Measurements from ENCODE around the gene CENPF. TPM values are rescaled to one million over a fixed set of nuclear protein-coding genes. Genes with fewer than 3 reads are reported as not detected.

Gene CENPF, protein sequence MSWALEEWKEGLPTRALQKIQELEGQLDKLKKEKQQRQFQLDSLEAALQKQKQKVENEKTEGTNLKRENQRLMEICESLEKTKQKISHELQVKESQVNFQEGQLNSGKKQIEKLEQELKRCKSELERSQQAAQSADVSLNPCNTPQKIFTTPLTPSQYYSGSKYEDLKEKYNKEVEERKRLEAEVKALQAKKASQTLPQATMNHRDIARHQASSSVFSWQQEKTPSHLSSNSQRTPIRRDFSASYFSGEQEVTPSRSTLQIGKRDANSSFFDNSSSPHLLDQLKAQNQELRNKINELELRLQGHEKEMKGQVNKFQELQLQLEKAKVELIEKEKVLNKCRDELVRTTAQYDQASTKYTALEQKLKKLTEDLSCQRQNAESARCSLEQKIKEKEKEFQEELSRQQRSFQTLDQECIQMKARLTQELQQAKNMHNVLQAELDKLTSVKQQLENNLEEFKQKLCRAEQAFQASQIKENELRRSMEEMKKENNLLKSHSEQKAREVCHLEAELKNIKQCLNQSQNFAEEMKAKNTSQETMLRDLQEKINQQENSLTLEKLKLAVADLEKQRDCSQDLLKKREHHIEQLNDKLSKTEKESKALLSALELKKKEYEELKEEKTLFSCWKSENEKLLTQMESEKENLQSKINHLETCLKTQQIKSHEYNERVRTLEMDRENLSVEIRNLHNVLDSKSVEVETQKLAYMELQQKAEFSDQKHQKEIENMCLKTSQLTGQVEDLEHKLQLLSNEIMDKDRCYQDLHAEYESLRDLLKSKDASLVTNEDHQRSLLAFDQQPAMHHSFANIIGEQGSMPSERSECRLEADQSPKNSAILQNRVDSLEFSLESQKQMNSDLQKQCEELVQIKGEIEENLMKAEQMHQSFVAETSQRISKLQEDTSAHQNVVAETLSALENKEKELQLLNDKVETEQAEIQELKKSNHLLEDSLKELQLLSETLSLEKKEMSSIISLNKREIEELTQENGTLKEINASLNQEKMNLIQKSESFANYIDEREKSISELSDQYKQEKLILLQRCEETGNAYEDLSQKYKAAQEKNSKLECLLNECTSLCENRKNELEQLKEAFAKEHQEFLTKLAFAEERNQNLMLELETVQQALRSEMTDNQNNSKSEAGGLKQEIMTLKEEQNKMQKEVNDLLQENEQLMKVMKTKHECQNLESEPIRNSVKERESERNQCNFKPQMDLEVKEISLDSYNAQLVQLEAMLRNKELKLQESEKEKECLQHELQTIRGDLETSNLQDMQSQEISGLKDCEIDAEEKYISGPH (N-terminal part only)
- total RNA-seq = 1 to 10 TPM; 2.5 to 7.0 (median 3.0) TPM

GRCh38 chr1:214602764-214603657 is at the start of gene CENPF:
TSS of gene CENPF (plus strand) at chr1:214603195. CDS start at chr1:214613755, 10,560 bp downstream.
- intact Hi-C loops (cut with DNase I; ENCODE audit: low total_unique reads) = no loop called here
- TF ChIP-seq POLR2A (IDR thresholded peaks at IDR 0.05) = no peak
- TF ChIP-seq, protein P1, sequence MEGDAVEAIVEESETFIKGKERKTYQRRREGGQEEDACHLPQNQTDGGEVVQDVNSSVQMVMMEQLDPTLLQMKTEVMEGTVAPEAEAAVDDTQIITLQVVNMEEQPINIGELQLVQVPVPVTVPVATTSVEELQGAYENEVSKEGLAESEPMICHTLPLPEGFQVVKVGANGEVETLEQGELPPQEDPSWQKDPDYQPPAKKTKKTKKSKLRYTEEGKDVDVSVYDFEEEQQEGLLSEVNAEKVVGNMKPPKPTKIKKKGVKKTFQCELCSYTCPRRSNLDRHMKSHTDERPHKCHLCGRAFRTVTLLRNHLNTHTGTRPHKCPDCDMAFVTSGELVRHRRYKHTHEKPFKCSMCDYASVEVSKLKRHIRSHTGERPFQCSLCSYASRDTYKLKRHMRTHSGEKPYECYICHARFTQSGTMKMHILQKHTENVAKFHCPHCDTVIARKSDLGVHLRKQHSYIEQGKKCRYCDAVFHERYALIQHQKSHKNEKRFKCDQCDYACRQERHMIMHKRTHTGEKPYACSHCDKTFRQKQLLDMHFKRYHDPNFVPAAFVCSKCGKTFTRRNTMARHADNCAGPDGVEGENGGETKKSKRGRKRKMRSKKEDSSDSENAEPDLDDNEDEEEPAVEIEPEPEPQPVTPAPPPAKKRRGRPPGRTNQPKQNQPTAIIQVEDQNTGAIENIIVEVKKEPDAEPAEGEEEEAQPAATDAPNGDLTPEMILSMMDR (IDR thresholded peaks at IDR 0.05) = no peak
- 0 to 1% methylated on average over 54 to 55 of the region's 65 CpGs for WGBS, 2 donors

DNA sequence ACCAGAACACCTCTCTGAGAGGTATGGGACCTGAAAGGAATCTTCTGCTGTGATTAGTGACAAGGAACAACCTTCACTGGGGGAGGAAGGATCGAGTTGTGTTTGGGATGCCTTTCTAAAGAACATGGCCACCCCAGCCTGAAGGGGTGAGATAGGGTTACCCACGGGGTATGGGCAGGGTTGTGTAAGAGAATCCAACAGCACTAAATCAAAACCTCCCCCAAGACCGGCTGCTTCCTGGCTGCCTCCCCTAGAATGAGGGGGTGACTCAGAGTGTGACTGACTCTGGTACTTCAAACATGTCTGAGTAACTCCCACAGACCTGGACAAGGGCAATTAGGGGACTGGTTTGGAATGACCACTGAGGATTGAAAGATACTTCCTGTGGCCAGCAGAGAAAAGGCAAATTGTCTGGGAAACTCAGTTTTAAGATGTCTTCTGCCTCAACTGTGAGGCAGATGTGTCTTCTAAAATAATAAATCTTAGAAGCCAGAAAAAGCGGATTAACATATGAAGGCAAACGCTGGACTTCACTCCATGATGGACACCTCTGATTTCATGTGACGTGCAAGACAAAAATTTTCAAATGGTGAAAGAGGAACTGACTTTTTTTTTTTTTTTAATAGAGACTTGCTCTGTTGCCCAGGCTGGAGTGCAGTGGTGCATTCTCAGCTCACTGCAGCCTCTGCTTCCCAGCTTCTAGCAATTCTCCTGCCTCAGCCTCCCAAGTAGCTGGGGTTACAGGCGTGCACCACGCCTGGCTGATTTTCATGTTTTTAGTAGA is 44.9 kb upstream of the CENPF start:
- no peak overlapping the region for H3K4me3 ChIP-seq (ENCODE audit: low read depth, poor library complexity, severe bottlenecking)
- DNase-seq (ENCODE audit: low spot score in 2 of 2) = no peak
- intact Hi-C loops (cut with DNase I; ENCODE audit: low total_unique reads) = no loop called here
- TF ChIP-seq, protein P1 (IDR thresholded peaks at IDR 0.05) = no peak
- TF ChIP-seq POLR2A (IDR thresholded peaks at IDR 0.05) = no peak
- WGBS, 2 donors = 56% methylated on average over 8 of the region's 8 CpGs

More at GRCh38 chr1:214602764-214603657, at the start of gene CENPF:
- peak; percentile 97 to 100 for DNase-seq (ENCODE audit: low spot score in 2 of 2)
- H3K4me3 ChIP-seq (ENCODE audit: low read depth, poor library complexity, severe bottlenecking) = peak within 1 kb of the TSS; percentile 67

DNA sequence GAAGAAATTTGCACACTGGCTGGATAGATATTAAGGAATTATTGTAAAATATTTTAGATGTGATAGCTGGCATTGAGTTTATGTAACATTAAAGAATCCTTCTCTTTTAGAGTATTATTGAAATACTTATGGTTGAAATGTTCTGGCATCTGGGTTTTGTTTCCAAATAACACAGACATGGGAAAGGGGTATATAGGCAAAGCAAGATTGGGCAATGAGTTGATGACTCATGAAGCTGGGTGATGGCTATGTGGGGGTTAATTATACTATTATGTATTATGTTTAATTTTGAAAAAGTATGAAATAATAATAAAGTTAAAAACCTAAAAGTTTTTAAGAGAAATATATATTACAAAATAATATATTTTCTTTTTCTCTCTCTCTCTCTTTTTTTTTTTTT is 39.1 kb upstream of the CENPF start:
- TF ChIP-seq POLR2A (IDR thresholded peaks at IDR 0.05) = no peak
- TF ChIP-seq, protein P1 (IDR thresholded peaks at IDR 0.05) = no peak
- no peak for DNase-seq (ENCODE audit: low spot score in 2 of 2)
- no peak overlapping the region for H3K4me3 ChIP-seq (ENCODE audit: low read depth, poor library complexity, severe bottlenecking)
- intact Hi-C loops (cut with DNase I; ENCODE audit: low total_unique reads) = no loop called here

- no peak overlapping the region for H3K4me3 ChIP-seq (ENCODE audit: low read depth, poor library complexity, severe bottlenecking)
- 88 to 89% methylated on average over 1 of the region's 1 CpG for WGBS, 2 donors
- no peak for DNase-seq (ENCODE audit: low spot score in 2 of 2)
- intact Hi-C loops (cut with DNase I; ENCODE audit: low total_unique reads) = no loop called here
- TF ChIP-seq, protein P1 (IDR thresholded peaks at IDR 0.05) = no peak
- TF ChIP-seq POLR2A (IDR thresholded peaks at IDR 0.05) = no peak
These were observed 37.7 kb upstream of the CENPF start for GRCh38 chr1:214565310-214565709.
